ENCODE measurements around the gene ADGRG4. TPM values are rescaled to one million over a fixed set of nuclear protein-coding genes. Genes with fewer than 3 reads are reported as not detected.
A peak's percentile ranks its signal among the peaks of the same experiment; 100 is the strongest.

The ADGRG4 gene
- total RNA-seq, 1 experiment from 2014 or later = not detected

DNA sequence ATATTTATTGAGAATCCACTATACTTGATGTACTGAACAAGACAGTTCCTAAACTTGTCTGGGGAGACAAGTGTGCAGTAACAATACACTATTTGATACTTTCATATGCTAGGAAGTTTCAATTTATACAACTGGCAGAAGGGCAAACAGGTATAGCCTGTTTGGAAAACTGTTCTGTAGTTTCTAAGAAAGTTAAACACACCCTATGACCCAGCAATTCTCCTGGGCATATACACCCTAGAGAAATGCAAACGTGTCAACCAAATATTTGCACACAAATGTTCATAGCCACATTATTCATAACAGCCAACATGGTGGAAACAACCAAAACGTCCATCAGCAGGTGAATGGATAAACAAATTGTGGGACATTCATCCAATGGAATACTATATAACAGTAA is 123.0 kb downstream of the ADGRG4 start:
- Histone ChIP-seq H3K9me3 (ENCODE audit: low read length) (no peaks in the 10 kb centered on the region), H3K4me3 (ENCODE audit: low read length) (no peak overlapping the region), H3K9me2 (replicated peaks; ENCODE audit: low read length) (no peaks in the 10 kb centered on the region), H3K27me3 (ENCODE audit: low read length) (no peaks in the 10 kb centered on the region), H2AFZ (ENCODE audit: low read length) (no peak overlapping the region), H3F3A (ENCODE audit: low read length, unreplicated experiment) (no peaks in the 10 kb centered on the region), H3K9ac (ENCODE audit: low read length) (no peak overlapping the region), H3K79me2 (ENCODE audit: low read length) (no peaks in the 10 kb centered on the region), H4K20me1 (ENCODE audit: low read length) (no peaks in the 10 kb centered on the region), H3K27ac (ENCODE audit: low read length) (no peak overlapping the region), H3K4me1 (ENCODE audit: insufficient read depth, low read length) (no peaks in the 10 kb centered on the region), H3K4me2 (ENCODE audit: low read length) (no peak overlapping the region), H3K36me3 (ENCODE audit: low read depth, low read length) (no peaks in the 10 kb centered on the region)
- TF ChIP-seq, protein P1, sequence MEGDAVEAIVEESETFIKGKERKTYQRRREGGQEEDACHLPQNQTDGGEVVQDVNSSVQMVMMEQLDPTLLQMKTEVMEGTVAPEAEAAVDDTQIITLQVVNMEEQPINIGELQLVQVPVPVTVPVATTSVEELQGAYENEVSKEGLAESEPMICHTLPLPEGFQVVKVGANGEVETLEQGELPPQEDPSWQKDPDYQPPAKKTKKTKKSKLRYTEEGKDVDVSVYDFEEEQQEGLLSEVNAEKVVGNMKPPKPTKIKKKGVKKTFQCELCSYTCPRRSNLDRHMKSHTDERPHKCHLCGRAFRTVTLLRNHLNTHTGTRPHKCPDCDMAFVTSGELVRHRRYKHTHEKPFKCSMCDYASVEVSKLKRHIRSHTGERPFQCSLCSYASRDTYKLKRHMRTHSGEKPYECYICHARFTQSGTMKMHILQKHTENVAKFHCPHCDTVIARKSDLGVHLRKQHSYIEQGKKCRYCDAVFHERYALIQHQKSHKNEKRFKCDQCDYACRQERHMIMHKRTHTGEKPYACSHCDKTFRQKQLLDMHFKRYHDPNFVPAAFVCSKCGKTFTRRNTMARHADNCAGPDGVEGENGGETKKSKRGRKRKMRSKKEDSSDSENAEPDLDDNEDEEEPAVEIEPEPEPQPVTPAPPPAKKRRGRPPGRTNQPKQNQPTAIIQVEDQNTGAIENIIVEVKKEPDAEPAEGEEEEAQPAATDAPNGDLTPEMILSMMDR (conservative IDR thresholded peaks at IDR 0.05; ENCODE audit: low read depth, low read length) = no peak
- TF ChIP-seq EZH2 (IDR thresholded peaks at IDR 0.05; ENCODE audit: low read length, unreplicated experiment) (no peak), EZH2phosphoT487 (IDR thresholded peaks at IDR 0.05; ENCODE audit: borderline replicate concordance, low read length) (no peak)
- ChIA-PET POLR2A (ENCODE audit: unreplicated experiment) (no interaction called here), CTCF (no interaction called here)
- DNase-seq (peak; percentile 18), ATAC-seq (no peak)
- intact Hi-C loops (cut with micrococcal nuclease) = no loop called here
- BruUV-seq (replicated peaks) = no TSS peak

DNA sequence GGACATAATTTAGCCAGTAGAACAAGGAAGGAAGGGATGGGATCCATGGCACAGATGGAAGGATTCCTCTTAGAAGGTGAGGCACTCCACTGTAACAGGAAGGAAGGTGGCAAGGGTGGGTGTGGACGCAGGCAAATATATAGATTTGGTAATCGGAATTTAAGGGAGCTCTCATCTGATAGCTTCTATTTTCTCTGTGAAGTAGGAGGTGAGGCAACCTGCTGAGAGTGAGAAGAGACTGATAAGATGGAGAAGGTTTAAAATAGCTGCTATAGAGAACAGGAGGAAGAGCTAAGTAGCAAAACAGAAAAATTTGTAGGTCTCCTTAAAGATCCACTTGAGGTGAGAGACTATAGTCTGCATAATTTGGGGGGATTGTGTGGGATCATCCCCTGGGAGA is 125.2 kb downstream of the ADGRG4 start:
- H3K36me3 ChIP-seq (ENCODE audit: low read depth, low read length) = no peaks in the 10 kb centered on the region
- ChIA-PET POLR2A (ENCODE audit: unreplicated experiment) (no interaction called here), CTCF (no interaction called here)
- H4K20me1 ChIP-seq (ENCODE audit: low read length) = no peaks in the 10 kb centered on the region
- no peak overlapping the region for H2AFZ ChIP-seq (ENCODE audit: low read length)
- no peak overlapping the region for H3K27ac ChIP-seq (ENCODE audit: low read length)
- no peaks in the 10 kb centered on the region for H3F3A ChIP-seq (ENCODE audit: low read length, unreplicated experiment)
- H3K9me3 ChIP-seq (ENCODE audit: low read length) = no peaks in the 10 kb centered on the region
- ATAC-seq = no peak
- intact Hi-C loops (cut with micrococcal nuclease) = no loop called here
- H3K4me2 ChIP-seq (ENCODE audit: low read length) = no peak overlapping the region
- no peak overlapping the region for H3K9ac ChIP-seq (ENCODE audit: low read length)
- no peaks in the 10 kb centered on the region for H3K79me2 ChIP-seq (ENCODE audit: low read length)
- no TSS peak for BruUV-seq (replicated peaks)
- no peak overlapping the region for H3K4me3 ChIP-seq (ENCODE audit: low read length)
- DNase-seq = no peak
- H3K27me3 ChIP-seq (ENCODE audit: low read length) = no peaks in the 10 kb centered on the region
- TF ChIP-seq, protein P1 (conservative IDR thresholded peaks at IDR 0.05; ENCODE audit: low read depth, low read length) = no peak
- TF ChIP-seq EZH2 (IDR thresholded peaks at IDR 0.05; ENCODE audit: low read length, unreplicated experiment) (no peak), EZH2phosphoT487 (IDR thresholded peaks at IDR 0.05; ENCODE audit: borderline replicate concordance, low read length) (no peak)
- no peaks in the 10 kb centered on the region for H3K4me1 ChIP-seq (ENCODE audit: insufficient read depth, low read length)
- H3K9me2 ChIP-seq (replicated peaks; ENCODE audit: low read length) = no peaks in the 10 kb centered on the region

DNA sequence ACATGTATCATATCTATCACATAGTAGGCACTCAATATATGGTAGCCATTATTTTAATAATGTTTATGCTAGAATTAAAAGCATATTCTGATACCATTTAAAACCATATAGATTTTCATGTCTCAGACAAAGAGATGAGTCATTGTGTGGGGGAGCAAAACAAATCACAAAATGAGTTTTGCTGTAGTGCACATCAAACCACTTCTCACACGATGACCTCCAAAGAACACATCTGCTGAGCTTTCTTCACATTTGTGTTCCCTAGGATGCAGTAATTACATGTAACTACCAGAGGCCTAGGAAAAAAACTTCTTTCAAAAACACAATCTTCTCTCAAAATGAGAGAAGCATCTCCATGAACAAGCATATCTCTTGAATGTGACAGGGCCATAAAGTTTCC is 130.9 kb downstream of the ADGRG4 start:
- H3K36me3 ChIP-seq (ENCODE audit: low read depth, low read length) = no peaks in the 10 kb centered on the region
- intact Hi-C loops (cut with micrococcal nuclease) = no loop called here
- ChIA-PET POLR2A (ENCODE audit: unreplicated experiment) (no interaction called here), CTCF (no interaction called here)
- no peak overlapping the region for H2AFZ ChIP-seq (ENCODE audit: low read length)
- H3K4me2 ChIP-seq (ENCODE audit: low read length) = no peak overlapping the region
- DNase-seq (no peak), ATAC-seq (no peak)
- no peaks in the 10 kb centered on the region for H3K79me2 ChIP-seq (ENCODE audit: low read length)
- H3F3A ChIP-seq (ENCODE audit: low read length, unreplicated experiment) = no peaks in the 10 kb centered on the region
- no peaks in the 10 kb centered on the region for H3K9me3 ChIP-seq (ENCODE audit: low read length)
- H3K27ac ChIP-seq (ENCODE audit: low read length) = no peak overlapping the region
- TF ChIP-seq, protein P1 (conservative IDR thresholded peaks at IDR 0.05; ENCODE audit: low read depth, low read length) = no peak
- TF ChIP-seq EZH2phosphoT487 (IDR thresholded peaks at IDR 0.05; ENCODE audit: borderline replicate concordance, low read length) (no peak), EZH2 (IDR thresholded peaks at IDR 0.05; ENCODE audit: low read length, unreplicated experiment) (no peak)
- no peaks in the 10 kb centered on the region for H3K4me1 ChIP-seq (ENCODE audit: insufficient read depth, low read length)
- H3K4me3 ChIP-seq (ENCODE audit: low read length) = no peak overlapping the region
- H4K20me1 ChIP-seq (ENCODE audit: low read length) = no peaks in the 10 kb centered on the region
- BruUV-seq (replicated peaks) = no TSS peak
- no peak overlapping the region for H3K9ac ChIP-seq (ENCODE audit: low read length)
- no peaks in the 10 kb centered on the region for H3K27me3 ChIP-seq (ENCODE audit: low read length)
- no peaks in the 10 kb centered on the region for H3K9me2 ChIP-seq (replicated peaks; ENCODE audit: low read length)

All from PC-3 (cell line).